CD4-positive, alpha-beta T cell treated with Interleukin-4 for 1 hour (primary cell): ENCODE data around the gene DUSP9.

Experiments
- DNase-seq, 2 donors: peaks; one replicate each; pipeline ENCODE4 v3.0.0-alpha.2; 2020 to 2022

DUSP9 gene

GRCh38 chrX:153622661-153623309 lies 24.2 kb upstream of the DUSP9 start:
- no peak for DNase-seq

GRCh38 chrX:153623310-153624029 lies 23.5 kb upstream of the DUSP9 start:
- DNase-seq: no peak

GRCh38 chrX:153624196-153625091 lies 22.6 kb upstream of the DUSP9 start:
- DNase-seq: no peak

- DNase-seq: no peak
Observed at GRCh38 chrX:153625271-153626024, 21.6 kb upstream of the DUSP9 start.

- no peak for DNase-seq
Observed at GRCh38 chrX:153626025-153626633, 20.9 kb upstream of the DUSP9 start.

- DNase-seq: no peak
Observed at GRCh38 chrX:153626863-153627674, 19.9 kb upstream of the DUSP9 start.

- DNase-seq: no peak
Observed at GRCh38 chrX:153627675-153628111, 19.3 kb upstream of the DUSP9 start.

GRCh38 chrX:153628129-153628528 lies 18.9 kb upstream of the DUSP9 start:
- DNase-seq: no peak

GRCh38 chrX:153628665-153629064 lies 18.3 kb upstream of the DUSP9 start:
- no peak for DNase-seq

- no peak for DNase-seq
Observed at GRCh38 chrX:153631346-153631745, 15.7 kb upstream of the DUSP9 start.

- DNase-seq: no peak
Observed at GRCh38 chrX:153631907-153632594, 15.0 kb upstream of the DUSP9 start.

- DNase-seq: no peak
Observed at GRCh38 chrX:153632595-153632946, 14.4 kb upstream of the DUSP9 start.

GRCh38 chrX:153633048-153633447 lies 14.0 kb upstream of the DUSP9 start:
- no peak for DNase-seq

- DNase-seq: no peak
Observed at GRCh38 chrX:153633607-153634180, 13.3 kb upstream of the DUSP9 start.

GRCh38 chrX:153634236-153634635 lies 12.8 kb upstream of the DUSP9 start:
- no peak for DNase-seq

- no peak for DNase-seq
Observed at GRCh38 chrX:153634832-153635231, 12.2 kb upstream of the DUSP9 start.

- DNase-seq: no peak
Observed at GRCh38 chrX:153635388-153635787, 11.6 kb upstream of the DUSP9 start.

GRCh38 chrX:153635788-153636668 lies 11.0 kb upstream of the DUSP9 start:
- DNase-seq: peak in 1 of 2 donors; percentile 26

GRCh38 chrX:153636716-153637115 lies 10.3 kb upstream of the DUSP9 start:
- no peak for DNase-seq
